ENCODE data around the gene CRYBB1. TPM values are rescaled to one million over a fixed set of nuclear protein-coding genes. Genes with fewer than 3 reads are reported as not detected.

The CRYBB1 gene
- total RNA-seq, 1 donor from 2014 or later, result 1.4 TPM

- no peak overlapping the region for H3K27ac ChIP-seq
- no peaks in the 10 kb centered on the region for H3K9me3 ChIP-seq
- DNase-seq, result no peak
- no peak overlapping the region for H3K4me3 ChIP-seq
- no peaks in the 10 kb centered on the region for H3K27me3 ChIP-seq (ENCODE audit: low read depth)
- H3K4me1 ChIP-seq, result peaks cover 43% of the 10 kb centered on the region
- no peak for ATAC-seq
- intact Hi-C loops (cut with DNase I), result no loop called here
- TF ChIP-seq CTCF (IDR thresholded peaks at IDR 0.05), result no peak
- H3K36me3 ChIP-seq, result peaks cover 21% of the 10 kb centered on the region
Measured at GRCh38 chr22:26563022-26563421, 54.8 kb downstream of the CRYBB1 start.

GRCh38 chr22:26561756-26562417, 55.9 kb downstream of the CRYBB1 start:
- TF ChIP-seq CTCF (IDR thresholded peaks at IDR 0.05), result no peak
- no peak overlapping the region for H3K27ac ChIP-seq
- intact Hi-C loops (cut with DNase I), result no loop called here
- peak; percentile 35 to 56 for ATAC-seq
- no peaks in the 10 kb centered on the region for H3K27me3 ChIP-seq (ENCODE audit: low read depth)
- H3K4me1 ChIP-seq, result peaks cover 32% of the 10 kb centered on the region
- DNase-seq, result no peak
- no peaks in the 10 kb centered on the region for H3K9me3 ChIP-seq
- H3K4me3 ChIP-seq, result no peak overlapping the region
- H3K36me3 ChIP-seq, result peaks cover 15% of the 10 kb centered on the region

GRCh38 chr22:26559961-26560575, 57.8 kb downstream of the CRYBB1 start:
- Histone ChIP-seq H3K4me1 (peaks cover 30% of the 10 kb centered on the region), H3K27ac (peak overlapping the region; percentile 16), H3K27me3 (ENCODE audit: low read depth) (no peaks in the 10 kb centered on the region), H3K36me3 (peaks cover 6% of the 10 kb centered on the region), H3K9me3 (no peaks in the 10 kb centered on the region), H3K4me3 (no peak overlapping the region)
- no peak for DNase-seq
- ATAC-seq, result peak in 1 of 2 donors; percentile 10
- no peak for TF ChIP-seq CTCF (IDR thresholded peaks at IDR 0.05)
- intact Hi-C loops (cut with DNase I), result no loop called here

- Histone ChIP-seq H3K9me3 (no peaks in the 10 kb centered on the region), H3K4me1 (peaks cover 30% of the 10 kb centered on the region), H3K36me3 (no peaks in the 10 kb centered on the region), H3K4me3 (no peak overlapping the region), H3K27ac (no peak overlapping the region), H3K27me3 (ENCODE audit: low read depth) (no peaks in the 10 kb centered on the region)
- DNase-seq, result no peak
- TF ChIP-seq CTCF (IDR thresholded peaks at IDR 0.05), result no peak
- intact Hi-C loops (cut with DNase I), result no loop called here
- ATAC-seq, result no peak
Measured at GRCh38 chr22:26558248-26558895, 59.5 kb downstream of the CRYBB1 start.

- DNase-seq (no peak), ATAC-seq (no peak)
- Histone ChIP-seq H3K9me3 (no peaks in the 10 kb centered on the region), H3K36me3 (no peaks in the 10 kb centered on the region), H3K27ac (no peak overlapping the region), H3K4me1 (peaks cover 31% of the 10 kb centered on the region), H3K4me3 (no peak overlapping the region), H3K27me3 (ENCODE audit: low read depth) (no peaks in the 10 kb centered on the region)
- intact Hi-C loops (cut with DNase I), result no loop called here
- no peak for TF ChIP-seq CTCF (IDR thresholded peaks at IDR 0.05)
Measured at GRCh38 chr22:26556904-26557303, 60.9 kb downstream of the CRYBB1 start.

All from lower lobe of right lung (tissue), 2 donors.